GM18951 (cell line): ENCODE results near the gene GSN.
"Not testable (repeated sequence)": the region's sequence is repeated elsewhere in the genome, so short reads cannot be mapped to it uniquely, and the experiment has no call there.

ENCODE experiments used
- POLR2A ChIP-seq: IDR thresholded peaks from 4 replicates; pipeline ENCODE4 v1.6.1; 2011; ENCODE audit warnings: mild to moderate bottlenecking; ENCODE audit not compliant: insufficient read length, insufficient read depth; ENCODE audit errors: extremely low read depth
- in situ Hi-C: fragments of 300-500 bp; cut with MboI; formaldehyde crosslinking; loops from one replicate; pipeline ENCODE4 v1.12.0; 2022; ENCODE audit warnings: low sequenced_read_pairs, mixed read lengths, inconsistent platforms; ENCODE audit not compliant: unreplicated experiment

Gene GSN

DNA sequence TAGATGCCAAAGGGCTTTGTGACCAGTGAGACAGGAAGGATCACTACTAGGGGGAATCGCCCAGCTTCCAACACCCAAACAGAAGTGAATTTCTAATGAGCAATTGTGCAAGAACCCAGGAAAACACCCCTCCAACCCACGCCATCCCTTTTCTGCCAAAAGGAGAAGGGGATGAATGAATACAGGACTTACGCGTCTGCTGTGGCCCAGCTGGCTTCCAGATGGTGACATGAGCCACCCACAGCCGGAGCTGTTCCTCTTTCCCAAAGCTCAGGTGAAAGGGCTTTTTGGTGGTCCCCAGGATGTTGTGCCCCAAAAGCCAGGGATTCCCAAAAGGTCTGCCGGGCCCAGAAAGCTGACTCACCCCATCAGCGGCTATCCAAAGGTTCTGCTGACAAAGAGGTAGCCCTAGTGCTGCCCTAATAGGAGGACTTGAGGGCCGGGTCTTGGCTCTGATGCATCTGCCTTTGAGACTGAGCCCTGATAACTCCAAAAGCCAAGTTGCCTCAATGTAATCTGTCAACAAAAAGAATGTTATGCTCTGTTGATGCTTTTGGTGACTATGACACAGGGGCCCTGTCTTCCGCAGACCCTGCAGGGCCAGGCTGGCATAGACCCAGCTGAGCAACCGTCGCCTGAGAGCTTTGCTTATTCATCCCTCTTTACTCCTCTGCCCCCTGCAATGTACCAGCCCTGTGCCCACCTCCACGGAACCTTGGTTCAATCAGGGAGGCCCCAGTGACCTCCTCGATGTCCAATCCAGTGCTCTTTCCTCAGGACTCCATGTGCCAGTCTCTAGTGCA lies 14.5 kb downstream of the GSN start:
- TF ChIP-seq POLR2A, result no peak
- in situ Hi-C loops, result no loop called here

DNA sequence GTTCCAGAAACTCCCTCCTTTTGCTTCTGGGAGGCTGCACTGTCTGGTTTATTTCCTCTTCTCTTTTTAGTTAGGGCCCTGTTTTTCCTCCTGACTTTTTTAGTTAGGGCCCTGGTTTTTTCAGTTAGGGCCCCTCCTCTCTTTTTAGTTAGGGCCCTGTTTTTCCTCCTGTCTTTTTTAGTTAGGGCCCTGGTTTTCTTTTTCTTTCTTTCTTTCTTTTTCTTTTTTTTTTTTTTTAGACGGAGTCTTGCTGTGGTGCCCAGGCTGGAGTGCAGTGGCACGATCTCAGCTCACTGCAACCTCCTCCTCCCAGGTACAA lies 15.1 kb downstream of the GSN start:
- in situ Hi-C loops, result no loop called here

DNA sequence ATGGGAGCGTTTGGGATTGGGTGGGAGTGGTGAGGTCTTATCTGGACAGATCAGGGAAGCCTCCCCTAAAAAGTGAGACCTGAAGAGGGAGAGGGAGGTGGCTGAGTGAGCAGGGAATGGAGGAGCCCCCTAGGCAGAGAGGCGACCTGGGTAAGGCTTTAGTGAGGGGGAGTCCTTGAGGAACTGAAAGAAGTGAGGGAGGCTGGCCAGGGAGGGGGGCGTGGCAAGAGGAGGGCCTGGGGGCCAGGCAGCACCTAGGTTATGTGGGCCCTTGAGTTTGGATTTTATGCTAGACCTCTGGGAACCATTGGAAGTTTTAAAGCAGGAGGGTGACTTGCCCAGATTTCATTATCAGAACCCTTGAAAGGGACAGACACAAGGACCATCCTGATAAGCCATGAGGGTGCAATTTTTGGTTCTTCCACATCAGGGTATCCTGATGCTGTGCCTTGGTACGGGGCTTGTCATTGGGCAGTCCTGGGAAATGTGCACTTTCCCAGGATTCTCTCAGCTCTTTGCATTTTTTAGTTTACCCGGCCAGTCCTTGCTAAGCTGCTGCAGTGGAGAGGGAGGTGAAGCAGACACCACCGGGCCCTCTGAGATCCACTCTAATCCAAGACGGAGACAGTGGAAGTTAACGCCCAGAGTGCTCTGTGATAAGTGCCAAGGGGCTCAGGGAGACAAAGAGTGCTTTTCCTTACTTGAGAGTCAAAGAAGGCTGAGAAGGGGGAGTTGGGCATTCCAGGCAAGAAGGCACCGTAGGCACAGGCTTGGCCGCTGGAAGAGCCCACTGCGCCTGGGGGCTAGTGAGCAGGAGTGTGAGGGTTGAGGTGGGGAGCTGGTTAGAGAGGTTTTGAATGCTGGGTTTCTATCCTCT lies 16.1 kb downstream of the GSN start:
- TF ChIP-seq POLR2A, result no peak
- in situ Hi-C loops, result no loop called here

More for the DNA sequence above, 15.1 kb downstream of the GSN start:
- no peak for TF ChIP-seq POLR2A

DNA sequence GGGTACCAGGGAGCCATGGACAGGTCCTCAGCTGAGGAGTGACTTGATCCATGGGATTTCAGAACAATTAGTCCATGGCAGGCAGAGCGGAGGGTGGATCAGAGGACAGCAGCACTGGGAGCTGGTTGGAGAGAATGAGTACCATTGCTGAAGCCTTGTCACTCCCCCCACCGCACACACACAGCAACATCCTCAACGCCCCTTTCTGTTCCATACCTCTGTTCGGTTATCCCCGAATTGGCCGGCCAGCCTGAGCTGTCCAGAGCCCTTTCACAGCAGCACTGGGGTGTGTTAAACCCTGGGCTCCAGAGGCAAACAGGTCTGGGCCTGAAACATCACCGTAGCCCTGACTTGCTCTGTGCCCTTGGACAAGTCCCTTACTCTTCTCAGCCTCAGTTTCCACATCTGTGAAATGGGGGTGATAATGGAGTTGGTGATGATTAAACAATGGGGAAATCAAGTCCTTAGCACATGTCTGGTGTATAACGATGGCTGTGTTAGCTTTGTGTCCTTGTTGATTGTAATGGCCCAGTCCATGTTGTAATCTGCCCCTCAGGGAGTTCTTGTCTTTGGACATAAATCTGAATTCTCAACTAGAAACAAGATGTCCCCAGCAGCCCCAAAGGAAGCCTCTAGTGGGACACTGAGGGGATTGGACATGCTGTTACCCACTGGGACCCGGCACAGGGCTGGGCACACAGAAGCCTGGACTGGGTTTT lies 16.9 kb downstream of the GSN start:
- TF ChIP-seq POLR2A, result no peak
- in situ Hi-C loops, result no loop called here

DNA sequence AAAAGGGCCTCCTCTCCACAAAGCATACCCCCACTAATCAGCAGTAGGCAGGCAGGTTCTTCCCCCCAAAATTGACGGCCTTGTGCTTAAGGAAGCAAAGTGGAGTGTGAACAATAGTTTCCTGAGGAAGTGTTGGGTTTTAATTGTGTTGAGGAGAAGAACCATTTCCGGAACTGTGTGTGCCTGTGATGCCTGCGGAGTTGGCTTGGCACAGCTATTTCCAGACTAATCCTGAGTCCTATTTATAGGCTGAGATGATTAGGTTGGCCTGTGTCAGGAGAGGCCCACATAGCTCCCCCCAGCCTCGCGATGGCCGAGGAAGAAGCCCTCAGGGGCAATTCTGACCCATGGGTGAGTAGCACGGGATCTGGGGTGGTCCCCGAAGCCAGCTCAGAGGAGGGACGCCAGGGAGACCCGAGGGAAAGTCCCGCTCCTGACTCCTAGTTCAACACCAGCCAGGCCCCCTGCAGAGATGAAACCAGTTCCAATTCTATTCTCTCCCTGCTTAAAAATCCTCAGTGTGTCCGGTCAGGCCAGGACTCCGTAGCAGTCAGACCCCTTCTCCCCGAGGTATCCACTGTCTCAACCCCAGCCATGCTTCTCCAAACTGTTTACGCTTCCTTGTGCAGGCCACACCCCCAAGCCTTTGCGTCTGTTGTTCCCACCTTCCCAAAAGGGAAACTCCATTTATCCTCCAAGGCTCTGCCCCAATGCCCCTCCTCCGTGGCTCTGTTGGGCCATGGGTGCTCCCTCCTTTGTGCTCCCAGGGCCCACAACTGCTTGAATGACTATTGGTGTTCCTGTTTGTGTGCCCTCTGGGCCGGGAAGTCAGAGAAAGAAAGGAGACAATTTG lies 18.1 kb downstream of the GSN start:
- in situ Hi-C loops, result no loop called here

DNA sequence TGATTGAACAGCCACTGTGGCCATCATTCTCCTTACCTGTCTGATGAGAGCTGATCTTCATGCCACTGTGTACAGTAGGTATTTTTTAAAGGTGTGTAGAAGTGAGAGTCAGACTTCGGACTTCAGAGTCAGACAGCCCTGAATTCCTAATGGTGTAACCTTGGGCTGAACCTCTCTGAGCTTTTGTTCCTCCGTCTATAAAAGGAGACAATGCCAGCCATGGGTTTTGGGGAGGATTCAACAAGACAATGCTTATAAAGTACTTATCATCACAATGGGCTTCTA lies 18.7 kb downstream of the GSN start:
- no peak for TF ChIP-seq POLR2A
- in situ Hi-C loops, result no loop called here

More for the DNA sequence above, 18.1 kb downstream of the GSN start:
- TF ChIP-seq POLR2A, result no peak

DNA sequence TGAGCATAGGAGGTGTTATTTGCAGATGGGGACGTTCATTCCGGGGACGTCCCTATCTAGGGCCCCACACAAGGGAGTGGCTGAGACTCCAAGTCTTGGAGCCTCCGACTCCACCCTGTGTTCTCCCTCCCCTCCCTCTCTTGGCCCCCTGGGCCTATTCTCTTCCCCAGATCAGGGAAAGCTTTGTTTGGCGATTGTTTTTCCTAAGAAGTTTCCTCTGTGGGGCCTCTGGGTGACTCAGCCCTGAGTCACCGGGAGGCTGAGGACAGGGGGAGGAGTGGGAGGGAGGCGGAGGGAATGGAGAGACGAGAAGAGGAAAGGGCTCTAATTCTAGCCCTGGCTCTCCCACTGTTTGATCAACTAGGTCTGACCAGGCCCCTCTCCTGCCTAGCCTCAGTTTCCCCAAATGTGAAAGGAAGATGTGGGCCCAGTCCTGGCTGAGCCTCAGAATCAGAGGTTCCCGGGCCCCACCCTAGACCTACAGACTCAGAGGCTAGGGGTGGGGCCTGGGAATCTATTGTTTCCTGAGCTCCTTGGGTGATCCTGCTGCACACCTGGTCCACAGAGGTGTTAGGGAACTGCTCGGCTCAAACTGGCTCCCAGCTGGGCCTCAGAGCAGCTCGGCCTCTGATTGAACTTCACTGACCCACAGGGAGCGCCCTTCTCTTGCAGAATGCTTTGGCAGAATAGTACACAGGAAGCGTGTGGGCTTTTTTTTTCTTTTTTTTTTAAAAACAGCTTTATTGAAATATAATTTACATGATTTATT lies 19.2 kb downstream of the GSN start:
- no peak for TF ChIP-seq POLR2A
- in situ Hi-C loops, result no loop called here

DNA sequence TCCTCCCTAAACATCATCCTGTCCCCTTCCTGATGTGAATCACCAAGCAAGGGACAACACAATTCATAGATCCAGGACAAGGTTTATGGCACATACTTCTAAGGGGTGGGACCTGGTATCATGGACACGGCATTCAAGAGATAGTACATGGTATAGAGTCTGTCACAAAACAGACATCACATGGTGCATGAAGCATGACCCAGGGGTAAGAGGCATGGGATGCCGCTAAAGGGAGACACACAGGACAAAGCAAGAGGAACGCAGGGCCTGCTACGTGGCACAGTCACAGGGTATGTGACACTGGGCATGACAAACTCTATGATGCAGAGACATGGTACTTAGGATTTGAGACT lies 20.7 kb downstream of the GSN start:
- no peak for TF ChIP-seq POLR2A
- in situ Hi-C loops, result no loop called here

DNA sequence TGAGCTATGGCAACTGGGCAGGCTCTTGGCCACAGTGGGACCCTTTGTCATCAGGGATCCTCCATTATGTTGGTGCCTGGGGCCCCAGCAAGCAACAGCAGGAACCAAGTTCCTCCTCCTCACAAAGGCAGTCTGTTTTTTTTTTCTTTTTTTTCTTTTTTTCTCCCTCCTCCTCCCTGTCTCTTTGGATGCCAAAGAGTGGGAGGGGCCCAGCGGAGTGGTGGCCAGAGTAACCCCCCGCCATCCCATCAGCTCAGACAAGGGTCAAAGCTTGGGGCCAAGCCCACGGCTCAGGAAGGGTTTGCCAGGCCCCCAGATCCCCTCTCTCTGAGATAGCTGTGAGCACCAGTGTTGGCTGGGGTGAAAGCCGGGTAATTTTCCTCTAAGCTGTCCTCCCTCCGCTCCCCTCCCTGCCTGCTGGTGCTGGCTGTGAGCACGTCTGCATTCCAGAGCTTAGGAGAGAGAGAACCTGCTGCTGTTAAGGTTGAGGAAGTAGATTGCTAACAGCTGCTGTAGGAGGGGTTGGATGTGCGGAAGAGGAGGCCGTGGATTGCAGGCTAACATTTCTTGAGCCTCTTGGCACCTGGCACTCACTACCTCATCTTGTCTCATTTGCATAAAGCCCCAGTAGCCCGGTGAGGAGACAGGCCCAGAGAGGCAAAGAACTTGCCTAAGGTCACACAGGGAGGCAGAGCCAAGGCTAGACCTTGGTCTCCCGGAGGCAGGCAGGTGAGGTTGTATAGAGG lies 21.2 kb downstream of the GSN start:
- no peak for TF ChIP-seq POLR2A
- in situ Hi-C loops, result no loop called here

DNA sequence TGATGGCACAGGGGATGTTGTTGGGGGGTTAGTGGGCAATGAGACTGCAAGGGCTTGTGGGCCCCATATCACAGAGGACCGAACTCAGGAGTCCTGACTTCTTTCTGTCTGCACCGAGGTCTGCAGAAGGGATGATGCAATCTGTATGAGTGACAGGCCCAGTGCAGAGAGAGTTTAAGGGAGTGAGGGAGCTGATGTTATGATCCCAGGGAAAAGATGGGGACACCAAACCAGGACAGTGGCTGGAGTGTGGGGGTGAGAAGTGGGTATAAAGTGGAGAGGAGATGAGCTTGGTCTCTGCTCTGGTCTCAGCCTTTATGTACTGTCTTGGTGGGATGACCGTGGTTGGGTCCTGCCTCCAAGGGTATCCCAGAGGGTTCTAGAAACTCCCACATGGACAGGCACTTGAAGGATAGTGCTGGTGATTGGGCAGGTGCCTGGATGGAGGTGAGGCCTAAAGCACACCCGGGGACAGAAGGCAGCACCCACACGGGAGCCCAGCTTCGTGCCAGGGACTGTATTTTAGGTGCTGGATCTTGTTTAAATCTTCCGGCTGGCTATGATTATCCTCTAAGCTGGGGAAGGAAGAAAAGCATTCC lies 21.9 kb downstream of the GSN start:
- no peak for TF ChIP-seq POLR2A
- in situ Hi-C loops, result no loop called here

DNA sequence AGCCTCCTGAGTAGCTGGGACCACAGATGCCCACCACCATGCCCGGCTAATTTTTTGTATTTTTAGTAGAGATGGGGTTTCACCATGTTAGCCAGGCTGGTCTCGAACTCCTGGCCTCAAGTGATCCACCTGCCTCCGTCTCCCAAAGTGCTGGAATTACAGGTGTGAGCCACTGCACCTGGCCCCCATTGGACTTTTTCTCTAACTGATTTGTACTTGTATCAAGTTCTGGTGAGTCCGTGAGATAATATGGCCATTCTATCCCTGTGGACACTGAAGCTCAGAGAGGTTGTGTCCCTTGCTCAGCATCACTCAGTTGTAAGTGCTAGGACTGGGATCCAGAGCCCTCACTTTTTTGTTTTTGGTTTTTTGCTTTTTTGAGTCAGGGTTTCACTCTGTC lies 23.6 kb downstream of the GSN start:
- in situ Hi-C loops, result not testable (repeated sequence)
